ENCODE results near the gene POMC.

GRCh38 chr2:25213229-25213628, 44.8 kb upstream of the POMC start:
- no peak for TF ChIP-seq CTCF (IDR thresholded peaks at IDR 0.05; ENCODE audit: low read depth, low read length)
- no peak for TF ChIP-seq POLR2A (IDR thresholded peaks at IDR 0.05; ENCODE audit: extremely low read depth, insufficient read length)
- no peak for TF ChIP-seq MAX (IDR thresholded peaks at IDR 0.05; ENCODE audit: low read depth, low read length)
